HG02870 (cell line): ENCODE results near the gene MEF2C.

Source experiments
- ATAC-seq: cut with Tn5 transposase; IDR thresholded peaks from one replicate; pipeline ENCODE4 v1.9.1; 2021; ENCODE audit warnings: mild to moderate bottlenecking, moderate library complexity; ENCODE audit not compliant: unreplicated experiment

Gene MEF2C

GRCh38 chr5:88889189-88890069 lies 6.4 kb upstream of the MEF2C start:
- no peak for ATAC-seq

GRCh38 chr5:88888848-88889188 lies 5.8 kb upstream of the MEF2C start:
- no peak for ATAC-seq

- ATAC-seq, result no peak
Measured at GRCh38 chr5:88888291-88888690, 5.3 kb upstream of the MEF2C start.

- ATAC-seq, result no peak
Measured at GRCh38 chr5:88887342-88887741, 4.4 kb upstream of the MEF2C start.

GRCh38 chr5:88886746-88887341 lies 3.9 kb upstream of the MEF2C start:
- ATAC-seq, result no peak

GRCh38 chr5:88886252-88886651 lies 3.3 kb upstream of the MEF2C start:
- no peak for ATAC-seq

- no peak for ATAC-seq
Measured at GRCh38 chr5:88885002-88885401, 2.0 kb upstream of the MEF2C start.

- ATAC-seq, result no peak
Measured at GRCh38 chr5:88884608-88884877, 1.6 kb upstream of the MEF2C start.

- no peak for ATAC-seq
Measured at GRCh38 chr5:88883836-88884607, 1.0 kb upstream of the MEF2C start.

- no peak for ATAC-seq
Measured at GRCh38 chr5:88882276-88883038, 527 bp downstream of the MEF2C start.

GRCh38 chr5:88881571-88881971 lies 1.4 kb downstream of the MEF2C start:
- ATAC-seq, result no peak

GRCh38 chr5:88880201-88880600 lies 2.8 kb downstream of the MEF2C start:
- ATAC-seq, result no peak

- ATAC-seq, result no peak
Measured at GRCh38 chr5:88879724-88880123, 3.3 kb downstream of the MEF2C start.

- ATAC-seq, result no peak
Measured at GRCh38 chr5:88878976-88879375, 4.0 kb downstream of the MEF2C start.

GRCh38 chr5:88877826-88878225 lies 5.2 kb downstream of the MEF2C start:
- no peak for ATAC-seq

GRCh38 chr5:88876714-88877113 lies 6.3 kb downstream of the MEF2C start:
- ATAC-seq, result no peak

- ATAC-seq, result no peak
Measured at GRCh38 chr5:88875341-88876234, 7.4 kb downstream of the MEF2C start.

GRCh38 chr5:88873447-88873846 lies 9.5 kb downstream of the MEF2C start:
- no peak for ATAC-seq

- no peak for ATAC-seq
Measured at GRCh38 chr5:88872971-88873370, 10.0 kb downstream of the MEF2C start.

GRCh38 chr5:88870285-88870684 lies 12.7 kb downstream of the MEF2C start:
- ATAC-seq, result no peak
